Upper lobe of left lung (tissue), 6 donors: Measurements from ENCODE around the gene GAS5. TPM values are rescaled to one million over a fixed set of nuclear protein-coding genes. Genes with fewer than 3 reads are reported as not detected.

Source experiments
- ATAC-seq, 2 donors: fragments of 200-7000 bp; cut with Tn5 transposase; one replicate each; pipeline ENCODE4 v1.9.1; 2022; ENCODE audit warnings: mild to moderate bottlenecking in 2 of 2, moderate library complexity in 2 of 2; ENCODE audit not compliant: low FRiP score in 2 of 2
- DNase-seq, 2 donors: peaks; one replicate each; pipeline ENCODE4 v3.0.0-alpha.2; 2019 to 2020
- H3K27ac ChIP-seq, 4 donors: fragments of 200-600 bp; sonication (generic); one replicate each; pipeline ENCODE4 v1.5.1; 2016 to 2019
- H3K27me3 ChIP-seq, 4 donors: fragments of 200-600 bp; sonication (generic); one replicate each; pipeline ENCODE4 v1.5.1; 2017 to 2019
- H3K36me3 ChIP-seq, 4 donors: fragments of 200-600 bp; sonication (generic); one replicate each; pipeline ENCODE4 v1.5.1; 2016 to 2019
- H3K4me1 ChIP-seq, 4 donors: fragments of 200-600 bp; sonication (generic); one replicate each; pipeline ENCODE4 v1.5.1; 2018 to 2019
- H3K4me3 ChIP-seq, 4 donors: fragments of 200-600 bp; sonication (generic); one replicate each; pipeline ENCODE4 v1.5.1; 2017 to 2019; ENCODE audit warnings: mild to moderate bottlenecking in 2 of 4, moderate library complexity in 1 of 4
- H3K9me3 ChIP-seq, 4 donors: fragments of 200-600 bp; sonication (generic); one replicate each; pipeline ENCODE4 v1.5.1; 2018 to 2019
- CTCF ChIP-seq, 6 experiments: fragments of 450-650 bp in 4 of 6; fragments of 200-600 bp in 2 of 6; sonication (generic) in 2 of 6; IDR thresholded peaks; one replicate each; pipeline ENCODE4 v1.5.1; 2016 to 2019; ENCODE audit warnings: antibody characterized with exemption in 6 of 6
- EP300 ChIP-seq, 4 donors: sonication (generic); formaldehyde crosslinking; IDR thresholded peaks; one replicate each; pipeline ENCODE4 v1.5.1; 2017; ENCODE audit warnings: antibody characterized with exemption in 4 of 4, control low read depth in 2 of 4
- POLR2A ChIP-seq, 4 donors: fragments of 450-650 bp; IDR thresholded peaks; one replicate each; pipeline ENCODE4 v1.5.1; 2016 to 2017; ENCODE audit warnings: antibody characterized with exemption in 4 of 4, mild to moderate bottlenecking in 2 of 4
- POLR2AphosphoS5 ChIP-seq, 2 donors: sonication (generic); formaldehyde crosslinking; IDR thresholded peaks; one replicate each; pipeline ENCODE4 v1.5.1; 2017; ENCODE audit warnings: antibody characterized with exemption in 2 of 2
- WGBS, 2 donors: methylation state at CpG; one replicate each; pipeline ENCODE4 v1.1.5; 2017 to 2018; 5-methylcytosine and 5-hydroxymethylcytosine counted together
- total RNA-seq, 6 donors: library from RNA; depleted of rRNA in 4 of 6; stranded (reverse); fragments of >200 nt in 4 of 6; gene quantifications; one replicate each; pipeline versions ENCODE4 v1.1.0 to v1.2.1, GENCODE V29; 2016 to 2021
- donor health status: DM: no; HTN: no; CAD: no; lungs with moderate emphysema.
- donor health status: DM: no; HTN: yes; CAD: no; lungs with severe emphysema.

Gene GAS5
- total RNA-seq, 6 donors from 2014 or later = 169 to 367 (median 271) TPM

- no peaks in the 10 kb centered on the region for H3K27me3 ChIP-seq
- no peak overlapping the region for H3K27ac ChIP-seq
- no peaks in the 10 kb centered on the region for H3K9me3 ChIP-seq
- ATAC-seq = no peak
- no peaks in the 10 kb centered on the region for H3K36me3 ChIP-seq
- H3K4me1 ChIP-seq = peaks cover 0 to 4% (median 0%) of the 10 kb centered on the region in 4 donors
- TF ChIP-seq POLR2A (IDR thresholded peaks at IDR 0.05) (no peak), CTCF (IDR thresholded peaks at IDR 0.05) (peak in 5 of 6 experiments; percentile 11 to 27 (median 23))
- 85 to 91% methylated on average over 10 to 13 of the region's 13 CpGs for WGBS, 2 donors
- DNase-seq = no peak
- H3K4me3 ChIP-seq = no peak overlapping the region
Observed at GRCh38 chr1:173914366-173914871, 46.6 kb upstream of the GAS5 start.

- H3K27ac ChIP-seq = no peak overlapping the region
- no peak for ATAC-seq
- no peak for TF ChIP-seq EP300 (IDR thresholded peaks at IDR 0.05)
- TF ChIP-seq POLR2A (IDR thresholded peaks at IDR 0.05) = no peak
- TF ChIP-seq POLR2AphosphoS5 (IDR thresholded peaks at IDR 0.05) = no peak
- no peak for TF ChIP-seq CTCF (IDR thresholded peaks at IDR 0.05)
- no peaks in the 10 kb centered on the region for H3K9me3 ChIP-seq
- no peaks in the 10 kb centered on the region for H3K27me3 ChIP-seq
- DNase-seq = no peak
- no peaks in the 10 kb centered on the region for H3K4me1 ChIP-seq
- 94 to 100% methylated on average over 2 to 3 of the region's 3 CpGs for WGBS, 2 donors
- no peak overlapping the region for H3K4me3 ChIP-seq
- no peaks in the 10 kb centered on the region for H3K36me3 ChIP-seq
Observed at GRCh38 chr1:173913111-173913510, 45.3 kb upstream of the GAS5 start.

GRCh38 chr1:173903827-173904531 is 36.2 kb upstream of the GAS5 start:
- ATAC-seq = no peak
- no peaks in the 10 kb centered on the region for H3K27me3 ChIP-seq
- no peaks in the 10 kb centered on the region for H3K36me3 ChIP-seq
- no peak for DNase-seq
- H3K9me3 ChIP-seq = no peaks in the 10 kb centered on the region
- H3K27ac ChIP-seq = no peak overlapping the region
- peaks cover 0 to 8% (median 1%) of the 10 kb centered on the region in 4 donors for H3K4me1 ChIP-seq
- TF ChIP-seq CTCF (IDR thresholded peaks at IDR 0.05) (no peak), EP300 (IDR thresholded peaks at IDR 0.05) (no peak), POLR2AphosphoS5 (IDR thresholded peaks at IDR 0.05) (no peak), POLR2A (IDR thresholded peaks at IDR 0.05) (no peak)
- 68 to 74% methylated on average over 6 of the region's 6 CpGs for WGBS, 2 donors
- no peak overlapping the region for H3K4me3 ChIP-seq

DNA sequence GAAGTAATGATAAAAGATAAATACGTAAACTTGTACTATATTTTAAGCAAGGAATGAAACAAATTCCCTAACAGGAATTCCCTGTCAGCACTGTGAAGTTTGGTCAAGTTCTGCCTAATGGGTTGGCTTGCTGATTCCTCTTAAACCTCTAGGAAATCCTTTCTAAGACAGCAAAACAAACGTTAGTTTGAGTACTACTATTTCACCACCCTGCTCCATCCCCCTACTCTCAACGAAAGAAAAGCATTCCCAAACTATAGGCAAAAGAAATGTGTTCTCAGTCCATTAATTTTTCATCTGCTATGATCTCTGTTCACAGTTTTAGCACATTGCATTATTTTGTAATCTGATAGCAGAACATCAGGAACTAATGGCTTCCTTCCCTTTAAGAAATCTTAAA is 33.2 kb upstream of the GAS5 start:
- TF ChIP-seq EP300 (IDR thresholded peaks at IDR 0.05) = no peak
- no peak for TF ChIP-seq CTCF (IDR thresholded peaks at IDR 0.05)
- TF ChIP-seq POLR2AphosphoS5 (IDR thresholded peaks at IDR 0.05) = no peak
- no peak for TF ChIP-seq POLR2A (IDR thresholded peaks at IDR 0.05)
- ATAC-seq = no peak
- Histone ChIP-seq H3K27ac (no peak overlapping the region), H3K9me3 (no peaks in the 10 kb centered on the region), H3K4me1 (peaks cover 0 to 8% (median 1%) of the 10 kb centered on the region in 4 donors), H3K27me3 (no peaks in the 10 kb centered on the region), H3K4me3 (no peak overlapping the region), H3K36me3 (no peaks in the 10 kb centered on the region)
- WGBS, 2 donors = 45 to 48% methylated on average over 3 of the region's 3 CpGs
- DNase-seq = no peak

GRCh38 chr1:173900427-173900826 is 32.6 kb upstream of the GAS5 start:
- H3K9me3 ChIP-seq = no peaks in the 10 kb centered on the region
- peaks cover 0 to 8% (median 1%) of the 10 kb centered on the region in 4 donors for H3K4me1 ChIP-seq
- no peaks in the 10 kb centered on the region for H3K36me3 ChIP-seq
- ATAC-seq (no peak), DNase-seq (no peak)
- 63 to 67% methylated on average over 2 of the region's 2 CpGs for WGBS, 2 donors
- no peak overlapping the region for H3K27ac ChIP-seq
- H3K4me3 ChIP-seq = no peak overlapping the region
- no peaks in the 10 kb centered on the region for H3K27me3 ChIP-seq
- no peak for TF ChIP-seq CTCF (IDR thresholded peaks at IDR 0.05)
- no peak for TF ChIP-seq POLR2AphosphoS5 (IDR thresholded peaks at IDR 0.05)
- no peak for TF ChIP-seq EP300 (IDR thresholded peaks at IDR 0.05)
- TF ChIP-seq POLR2A (IDR thresholded peaks at IDR 0.05) = no peak
